Neural cell (in vitro differentiated cells): ENCODE data around the gene TTR.

Experiments used
- EP300 ChIP-seq: fragments of 450-650 bp; conservative IDR thresholded peaks from 2 replicates; pipeline ENCODE4 v1.6.1; 2014; ENCODE audit warnings: antibody characterized with exemption, mild to moderate bottlenecking, moderate library complexity; ENCODE audit not compliant: poor library complexity, severe bottlenecking
- EZH2 ChIP-seq: fragments of 200-600, 300-800 bp; shearing (Covaris generic), sonication (generic); IDR thresholded peaks from 2 replicates; pipeline ENCODE4 v1.6.1; 2014; ENCODE audit warnings: antibody characterized with exemption, low read length, borderline replicate concordance, mild to moderate bottlenecking; ENCODE audit not compliant: insufficient read depth, poor library complexity, severe bottlenecking
- POLR2AphosphoS5 ChIP-seq: IDR thresholded peaks from 2 replicates; pipeline ENCODE4 v1.6.1; 2012
- SMC3 ChIP-seq: fragments of 450-650 bp; conservative IDR thresholded peaks from 2 replicates; pipeline ENCODE4 v1.6.1; 2014; ENCODE audit warnings: antibody characterized with exemption, mild to moderate bottlenecking, moderate library complexity; ENCODE audit not compliant: poor library complexity
- TF ChIP-seq, protein P1 (sequence below): fragments of 450-650 bp; IDR thresholded peaks from 2 replicates; pipeline ENCODE4 v1.5.1; 2014; ENCODE audit warnings: antibody characterized with exemption, mild to moderate bottlenecking, moderate library complexity; ENCODE audit not compliant: poor library complexity, severe bottlenecking

DNA sequence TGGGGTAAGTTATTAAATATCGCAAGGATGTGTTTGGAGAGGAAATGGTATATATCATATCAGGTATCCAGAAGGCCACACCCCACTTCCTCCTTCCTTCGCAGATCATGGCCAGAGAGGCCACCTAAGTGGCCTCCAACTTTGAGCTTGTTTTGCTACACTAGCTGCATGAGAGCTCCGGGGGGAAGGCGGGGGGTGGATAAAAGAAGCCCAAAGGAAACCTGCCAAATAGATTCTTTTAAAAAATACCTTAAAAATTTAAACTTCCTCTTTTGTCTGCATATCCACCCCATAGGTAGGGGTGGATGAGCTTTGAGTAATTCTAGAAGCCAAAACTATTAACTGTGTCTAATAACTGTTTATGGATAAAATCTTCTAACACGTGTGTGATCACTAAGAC, 5.7 kb upstream of the TTR start:
- TF ChIP-seq, protein P1, sequence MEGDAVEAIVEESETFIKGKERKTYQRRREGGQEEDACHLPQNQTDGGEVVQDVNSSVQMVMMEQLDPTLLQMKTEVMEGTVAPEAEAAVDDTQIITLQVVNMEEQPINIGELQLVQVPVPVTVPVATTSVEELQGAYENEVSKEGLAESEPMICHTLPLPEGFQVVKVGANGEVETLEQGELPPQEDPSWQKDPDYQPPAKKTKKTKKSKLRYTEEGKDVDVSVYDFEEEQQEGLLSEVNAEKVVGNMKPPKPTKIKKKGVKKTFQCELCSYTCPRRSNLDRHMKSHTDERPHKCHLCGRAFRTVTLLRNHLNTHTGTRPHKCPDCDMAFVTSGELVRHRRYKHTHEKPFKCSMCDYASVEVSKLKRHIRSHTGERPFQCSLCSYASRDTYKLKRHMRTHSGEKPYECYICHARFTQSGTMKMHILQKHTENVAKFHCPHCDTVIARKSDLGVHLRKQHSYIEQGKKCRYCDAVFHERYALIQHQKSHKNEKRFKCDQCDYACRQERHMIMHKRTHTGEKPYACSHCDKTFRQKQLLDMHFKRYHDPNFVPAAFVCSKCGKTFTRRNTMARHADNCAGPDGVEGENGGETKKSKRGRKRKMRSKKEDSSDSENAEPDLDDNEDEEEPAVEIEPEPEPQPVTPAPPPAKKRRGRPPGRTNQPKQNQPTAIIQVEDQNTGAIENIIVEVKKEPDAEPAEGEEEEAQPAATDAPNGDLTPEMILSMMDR = no peak
- no peak for TF ChIP-seq POLR2AphosphoS5
- no peak for TF ChIP-seq EZH2
- TF ChIP-seq EP300 = no peak
- TF ChIP-seq SMC3 = no peak
